Prostate gland (tissue), 2 donors: ENCODE data around the gene RNF144A. TPM values are rescaled to one million over a fixed set of nuclear protein-coding genes. Genes with fewer than 3 reads are reported as not detected.

Experiments used
- DNase-seq: peaks from one replicate; pipeline ENCODE4 v3.0.0-alpha.2; 2019; ENCODE audit warnings: low spot score
- H3K27ac ChIP-seq, 2 donors: fragments of 200-600 bp; sonication (generic); 2 replicates each; pipeline ENCODE4 v1.5.1; 2017 to 2019
- H3K27me3 ChIP-seq: fragments of 200-600 bp; sonication (generic); replicated peaks from 2 replicates; pipeline ENCODE4 v1.5.1; 2019; ENCODE audit not compliant: insufficient read depth
- H3K36me3 ChIP-seq, 2 donors: fragments of 200-600 bp; sonication (generic); 1 replicate in 1 of 2; 2 replicates in 1 of 2; pipeline versions ENCODE4 v1.5.1 to v1.8.1; 2017 to 2019
- H3K4me1 ChIP-seq: fragments of 200-600 bp; sonication (generic); replicated peaks from 2 replicates; pipeline ENCODE4 v1.5.1; 2019
- H3K4me3 ChIP-seq, 2 donors: fragments of 200-600 bp; sonication (generic); 2 replicates each; pipeline ENCODE4 v1.5.1; 2017 to 2019
- H3K9me3 ChIP-seq: fragments of 200-600 bp; sonication (generic); 2 replicates; pipeline ENCODE4 v1.5.1; 2017
- CTCF ChIP-seq, 4 experiments: fragments of 200-600 bp in 2 of 4; fragments of 450-650 bp in 2 of 4; sonication (generic) in 2 of 4; IDR thresholded peaks; 1 replicate in 3 of 4; 2 replicates in 1 of 4; pipeline ENCODE4 v1.5.1; 2016 to 2019; ENCODE audit warnings: antibody characterized with exemption in 4 of 4, mild to moderate bottlenecking in 2 of 4, moderate library complexity in 2 of 4
- POLR2A ChIP-seq: fragments of 450-650 bp; IDR thresholded peaks from one replicate; pipeline ENCODE4 v1.6.1; 2016; ENCODE audit warnings: antibody characterized with exemption, mild to moderate bottlenecking
- POLR2AphosphoS5 ChIP-seq: sonication (generic); formaldehyde crosslinking; IDR thresholded peaks from one replicate; pipeline ENCODE4 v1.6.1; 2017; ENCODE audit warnings: antibody characterized with exemption
- WGBS: methylation state at CpG from one replicate; pipeline ENCODE4 v1.1.5; 2018; 5-methylcytosine and 5-hydroxymethylcytosine counted together
- intact Hi-C: fragments of 100-400 bp; cut with DNase I; formaldehyde crosslinking; loops from one replicate; pipeline ENCODE4 v1.14.2; 2022
- total RNA-seq, 2 donors: library from RNA; depleted of rRNA; stranded (reverse); fragments of >200 nt; gene quantifications; one replicate each; pipeline ENCODE4 v1.1.0, GENCODE V29; 2016

The RNF144A gene
- total RNA-seq, 2 donors from 2014 or later = 9.1 to 27.9 TPM

GRCh38 chr2:7060156-7060555 is 142.9 kb downstream of the RNF144A start:
- no peak overlapping the region for H3K4me3 ChIP-seq
- H3K36me3 ChIP-seq = no peaks in the 10 kb centered on the region
- H3K4me1 ChIP-seq = no peaks in the 10 kb centered on the region
- WGBS = 64% methylated on average over 2 of the region's 2 CpGs
- intact Hi-C loops = no loop called here
- DNase-seq = no peak
- TF ChIP-seq POLR2A (no peak), POLR2AphosphoS5 (no peak), CTCF (IDR thresholded peaks at IDR 0.05) (no peak)
- no peak overlapping the region for H3K27ac ChIP-seq
- no peaks in the 10 kb centered on the region for H3K27me3 ChIP-seq
- H3K9me3 ChIP-seq = no peaks in the 10 kb centered on the region

- H3K27ac ChIP-seq = no peak overlapping the region
- no peak for DNase-seq
- no peak for TF ChIP-seq POLR2A
- TF ChIP-seq POLR2AphosphoS5 = no peak
- TF ChIP-seq CTCF (IDR thresholded peaks at IDR 0.05) = no peak
- H3K9me3 ChIP-seq = no peaks in the 10 kb centered on the region
- no peak overlapping the region for H3K4me3 ChIP-seq
- H3K27me3 ChIP-seq = no peaks in the 10 kb centered on the region
- H3K36me3 ChIP-seq = no peaks in the 10 kb centered on the region
- WGBS = 48% methylated on average over 8 of the region's 8 CpGs
- intact Hi-C loops = no loop called here
- no peaks in the 10 kb centered on the region for H3K4me1 ChIP-seq
Observed at GRCh38 chr2:7060631-7061449, 143.6 kb downstream of the RNF144A start.

GRCh38 chr2:7061450-7061789 is 144.2 kb downstream of the RNF144A start:
- Histone ChIP-seq H3K4me1 (no peaks in the 10 kb centered on the region), H3K36me3 (no peaks in the 10 kb centered on the region), H3K27ac (peak overlapping the region in 1 of 2 donors; percentile 29), H3K4me3 (no peak overlapping the region), H3K27me3 (no peaks in the 10 kb centered on the region), H3K9me3 (no peaks in the 10 kb centered on the region)
- WGBS = 67% methylated on average over 3 of the region's 3 CpGs
- TF ChIP-seq POLR2AphosphoS5 = no peak
- no peak for TF ChIP-seq CTCF (IDR thresholded peaks at IDR 0.05)
- no peak for TF ChIP-seq POLR2A
- intact Hi-C loops = no loop called here
- DNase-seq = no peak

GRCh38 chr2:7061921-7062320 is 144.7 kb downstream of the RNF144A start:
- Histone ChIP-seq H3K36me3 (no peaks in the 10 kb centered on the region), H3K27me3 (no peaks in the 10 kb centered on the region), H3K9me3 (no peaks in the 10 kb centered on the region), H3K4me3 (no peak overlapping the region), H3K27ac (peak overlapping the region in 1 of 2 donors; percentile 29), H3K4me1 (no peaks in the 10 kb centered on the region)
- intact Hi-C loops = no loop called here
- 90% methylated on average over 3 of the region's 3 CpGs for WGBS
- DNase-seq = no peak
- TF ChIP-seq POLR2AphosphoS5 (no peak), CTCF (IDR thresholded peaks at IDR 0.05) (no peak), POLR2A (no peak)

- intact Hi-C loops = no loop called here
Observed at GRCh38 chr2:7063789-7064188, 146.6 kb downstream of the RNF144A start.

More at GRCh38 chr2:7063789-7064188, 146.6 kb downstream of the RNF144A start:
- Histone ChIP-seq H3K4me3 (no peak overlapping the region), H3K9me3 (no peaks in the 10 kb centered on the region), H3K27ac (no peak overlapping the region), H3K27me3 (no peaks in the 10 kb centered on the region), H3K36me3 (no peaks in the 10 kb centered on the region), H3K4me1 (no peaks in the 10 kb centered on the region)
- TF ChIP-seq POLR2A = no peak
- TF ChIP-seq CTCF (IDR thresholded peaks at IDR 0.05) = no peak
- TF ChIP-seq POLR2AphosphoS5 = no peak
- 84% methylated on average over 3 of the region's 3 CpGs for WGBS
- DNase-seq = no peak
